ENCODE results near the gene NBPF3. TPM values are rescaled to one million over a fixed set of nuclear protein-coding genes. Genes with fewer than 3 reads are reported as not detected.
"Not testable (repeated sequence)": the region's sequence is repeated elsewhere in the genome, so short reads cannot be mapped to it uniquely, and the experiment has no call there.

Gene NBPF3
- total RNA-seq, 1 donor from 2014 or later = 13.7 TPM

DNA sequence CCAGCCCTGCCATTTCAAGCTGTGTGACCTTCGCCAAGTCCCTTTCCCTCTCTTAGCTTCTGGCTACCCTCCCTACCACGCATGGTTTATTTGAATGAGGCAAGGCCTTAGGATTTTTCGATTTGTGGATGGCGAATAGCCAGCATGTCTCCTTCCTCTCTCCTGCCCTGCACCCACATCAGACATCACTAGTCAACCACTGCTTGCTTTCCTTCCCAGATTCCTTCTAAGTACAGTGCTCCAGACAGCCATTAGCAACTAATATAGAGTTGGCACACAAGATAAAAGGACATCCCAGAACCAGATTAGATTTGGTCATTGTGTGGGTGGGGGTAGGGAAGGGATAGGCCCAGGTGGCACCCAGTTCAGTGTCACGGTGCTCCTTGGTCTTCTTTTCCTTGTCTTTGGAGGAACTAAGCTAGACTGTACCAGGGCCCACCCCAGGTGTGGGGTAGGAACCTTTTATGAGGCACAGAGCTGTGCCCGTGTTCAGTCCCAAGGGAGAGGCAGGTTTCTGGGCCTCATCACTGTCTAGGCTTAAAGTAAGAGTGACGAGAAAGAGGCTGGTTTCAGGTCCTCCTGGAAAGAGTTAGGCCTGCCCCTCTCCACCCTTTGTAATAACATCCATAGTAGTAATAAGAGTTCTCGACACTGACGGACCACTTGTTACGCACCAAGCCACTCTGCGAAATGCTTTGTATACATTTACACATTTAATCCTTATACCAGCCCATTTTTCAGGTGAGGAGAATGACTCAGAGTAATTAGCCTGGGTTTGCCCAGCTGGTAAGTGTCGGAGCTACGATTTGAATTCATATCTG, 77.9 kb downstream of the NBPF3 start:
- Mint-ChIP-seq H3K27me3 (peaks cover 3% of the 10 kb centered on the region), H3K9me3 (no peaks in the 10 kb centered on the region), H3K36me3 (no peaks in the 10 kb centered on the region), H3K27ac (no peak overlapping the region), H3K4me1 (ENCODE audit: unreplicated experiment) (peaks cover 14% of the 10 kb centered on the region), H3K4me3 (no peak overlapping the region)
- no peak for DNase-seq (ENCODE audit: extremely low spot score, unreplicated experiment)
- TF ChIP-seq, protein P1, sequence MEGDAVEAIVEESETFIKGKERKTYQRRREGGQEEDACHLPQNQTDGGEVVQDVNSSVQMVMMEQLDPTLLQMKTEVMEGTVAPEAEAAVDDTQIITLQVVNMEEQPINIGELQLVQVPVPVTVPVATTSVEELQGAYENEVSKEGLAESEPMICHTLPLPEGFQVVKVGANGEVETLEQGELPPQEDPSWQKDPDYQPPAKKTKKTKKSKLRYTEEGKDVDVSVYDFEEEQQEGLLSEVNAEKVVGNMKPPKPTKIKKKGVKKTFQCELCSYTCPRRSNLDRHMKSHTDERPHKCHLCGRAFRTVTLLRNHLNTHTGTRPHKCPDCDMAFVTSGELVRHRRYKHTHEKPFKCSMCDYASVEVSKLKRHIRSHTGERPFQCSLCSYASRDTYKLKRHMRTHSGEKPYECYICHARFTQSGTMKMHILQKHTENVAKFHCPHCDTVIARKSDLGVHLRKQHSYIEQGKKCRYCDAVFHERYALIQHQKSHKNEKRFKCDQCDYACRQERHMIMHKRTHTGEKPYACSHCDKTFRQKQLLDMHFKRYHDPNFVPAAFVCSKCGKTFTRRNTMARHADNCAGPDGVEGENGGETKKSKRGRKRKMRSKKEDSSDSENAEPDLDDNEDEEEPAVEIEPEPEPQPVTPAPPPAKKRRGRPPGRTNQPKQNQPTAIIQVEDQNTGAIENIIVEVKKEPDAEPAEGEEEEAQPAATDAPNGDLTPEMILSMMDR (conservative IDR thresholded peaks at IDR 0.05) = no peak

DNA sequence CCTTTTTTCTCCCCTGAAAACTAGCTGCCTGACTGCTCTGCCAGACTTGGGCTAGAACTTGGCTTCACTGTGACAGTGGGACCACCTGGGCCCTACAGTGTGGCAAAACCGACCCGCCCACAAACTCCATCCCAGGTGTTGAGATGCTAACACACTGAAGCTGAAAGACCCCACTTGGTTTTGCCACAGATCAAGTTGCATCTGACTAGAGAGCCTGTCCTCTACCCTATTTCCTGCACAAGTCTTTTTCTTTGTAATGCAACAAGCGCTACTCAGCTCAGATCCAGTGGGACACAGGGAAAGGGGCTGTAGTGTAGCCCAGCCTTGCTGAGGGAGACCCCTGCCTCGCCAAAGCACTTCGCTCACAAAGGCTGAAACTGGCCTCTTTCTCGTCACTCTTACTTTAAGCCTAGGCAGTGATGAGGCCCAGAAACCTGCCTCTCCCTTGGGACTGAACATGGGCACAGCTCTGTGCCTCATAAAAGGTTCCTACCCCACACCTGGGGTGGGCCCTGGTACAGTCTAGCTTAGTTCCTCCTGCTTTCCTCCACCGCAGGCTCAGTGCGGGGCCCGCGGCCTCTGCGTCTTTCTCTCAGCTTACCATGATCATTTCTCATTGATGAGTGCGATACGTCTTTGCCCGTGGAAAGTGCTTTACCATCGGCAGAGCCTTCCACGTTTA, 79.0 kb downstream of the NBPF3 start:
- TF ChIP-seq, protein P1 (conservative IDR thresholded peaks at IDR 0.05) = no peak
- H3K4me1 Mint-ChIP-seq (ENCODE audit: unreplicated experiment) = peaks cover 14% of the 10 kb centered on the region
- no peak overlapping the region for H3K4me3 Mint-ChIP-seq
- no peaks in the 10 kb centered on the region for H3K9me3 Mint-ChIP-seq
- H3K27ac Mint-ChIP-seq = peak overlapping the region; percentile 39
- DNase-seq (ENCODE audit: extremely low spot score, unreplicated experiment) = no peak
- H3K36me3 Mint-ChIP-seq = no peaks in the 10 kb centered on the region
- H3K27me3 Mint-ChIP-seq = peaks cover 3% of the 10 kb centered on the region

DNA sequence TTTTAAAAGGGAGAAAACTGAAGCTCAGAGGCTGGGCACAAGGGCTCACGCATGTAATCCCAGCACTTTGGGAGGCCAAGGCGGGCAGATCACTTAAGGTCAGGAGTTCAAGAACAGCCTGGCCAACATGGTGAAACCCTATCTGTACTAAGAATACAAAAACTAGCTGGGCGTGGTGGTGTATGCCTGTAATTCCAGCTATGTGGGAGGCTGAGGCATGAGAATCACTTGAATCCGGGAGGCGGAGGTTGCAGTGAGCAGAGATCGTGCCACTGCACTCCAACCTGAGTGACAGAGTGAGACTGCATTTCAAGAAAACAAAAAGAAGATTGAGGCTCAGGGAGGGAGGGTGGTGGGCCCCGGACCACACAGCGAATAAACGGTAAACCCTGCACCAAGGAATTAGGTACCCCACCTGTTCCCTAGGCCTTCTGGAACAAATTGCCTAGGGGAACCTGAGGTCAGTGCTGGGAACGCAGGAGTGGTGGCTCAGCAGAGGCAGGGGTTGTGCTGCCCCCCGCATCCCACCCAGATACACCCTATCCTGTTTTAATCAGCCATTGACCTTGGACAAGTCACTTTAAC, 79.6 kb downstream of the NBPF3 start:
- H3K27ac Mint-ChIP-seq; H3K9me3 Mint-ChIP-seq; H3K27me3 Mint-ChIP-seq; H3K4me3 Mint-ChIP-seq; DNase-seq (ENCODE audit: extremely low spot score, unreplicated experiment); H3K36me3 Mint-ChIP-seq: not testable (repeated sequence)
- peaks cover 17% of the 10 kb centered on the region for H3K4me1 Mint-ChIP-seq (ENCODE audit: unreplicated experiment)

DNA sequence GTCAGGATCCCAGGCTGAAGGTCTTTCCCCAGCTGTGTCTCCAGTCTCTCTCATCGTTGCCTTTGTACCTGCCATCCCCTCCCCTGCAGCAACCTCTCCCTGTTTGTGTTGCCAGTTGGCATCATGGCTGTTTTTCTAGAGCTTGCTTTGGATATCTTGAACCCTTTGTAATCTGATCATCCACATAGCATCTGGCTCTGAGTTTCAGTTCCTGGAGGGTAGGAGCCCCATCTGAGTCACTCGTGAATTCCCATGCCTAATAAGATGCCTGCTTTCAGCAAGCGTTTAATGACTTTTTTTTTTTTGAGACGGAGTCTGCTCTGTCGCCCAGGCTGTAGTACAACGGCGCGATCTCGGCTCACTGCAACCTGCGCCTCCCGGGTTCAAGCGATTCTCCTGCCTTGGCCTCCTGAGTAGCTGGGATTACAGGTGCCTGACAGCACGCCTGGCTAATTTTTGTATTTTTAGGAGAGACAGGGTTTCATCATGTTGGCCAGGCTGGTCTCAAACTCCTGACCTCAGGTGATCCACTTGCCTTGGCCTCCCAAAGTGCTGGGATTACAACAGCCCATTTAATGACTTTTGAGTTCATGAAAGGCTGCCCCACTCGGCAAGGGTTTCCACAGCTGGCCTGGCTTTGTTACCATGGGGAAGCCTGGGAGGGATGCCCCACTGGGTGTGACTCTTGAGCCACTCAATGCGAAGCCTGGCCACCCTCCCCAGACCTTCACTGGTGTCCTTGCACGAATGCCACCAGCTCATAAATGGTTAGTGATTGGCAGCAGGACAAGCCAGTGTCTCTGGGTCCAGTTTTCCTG, 81.2 kb downstream of the NBPF3 start:
- TF ChIP-seq, protein P1 (conservative IDR thresholded peaks at IDR 0.05) = no peak
- no peaks in the 10 kb centered on the region for H3K9me3 Mint-ChIP-seq
- H3K27ac Mint-ChIP-seq = no peak overlapping the region

DNA sequence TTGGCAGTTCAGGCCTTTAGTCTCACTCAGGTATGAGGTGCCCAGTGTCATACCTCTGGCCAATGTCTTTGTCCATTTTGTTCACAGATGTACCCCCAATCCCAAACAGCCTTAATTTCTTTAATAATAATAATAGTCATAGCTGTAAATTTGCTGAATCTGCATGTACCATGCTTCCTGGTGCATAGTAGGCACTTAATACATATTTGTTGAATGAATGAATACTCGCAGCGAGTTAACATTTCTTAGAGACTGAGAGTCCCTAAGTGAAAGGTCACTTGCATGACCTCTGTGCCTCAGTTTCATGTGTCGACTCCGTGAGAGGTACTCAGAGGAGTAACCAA, 81.8 kb downstream of the NBPF3 start:
- Mint-ChIP-seq H3K36me3 (no peaks in the 10 kb centered on the region), H3K27me3 (no peaks in the 10 kb centered on the region), H3K27ac (no peak overlapping the region), H3K4me3 (no peak overlapping the region), H3K9me3 (no peaks in the 10 kb centered on the region), H3K4me1 (ENCODE audit: unreplicated experiment) (peaks cover 22% of the 10 kb centered on the region)
- TF ChIP-seq, protein P1 (conservative IDR thresholded peaks at IDR 0.05) = no peak
- DNase-seq (ENCODE audit: extremely low spot score, unreplicated experiment) = no peak

More for the DNA sequence above, 81.2 kb downstream of the NBPF3 start:
- Mint-ChIP-seq H3K4me1 (ENCODE audit: unreplicated experiment) (peaks cover 21% of the 10 kb centered on the region), H3K4me3 (no peak overlapping the region), H3K27me3 (peaks cover 2% of the 10 kb centered on the region), H3K36me3 (no peaks in the 10 kb centered on the region)
- DNase-seq (ENCODE audit: extremely low spot score, unreplicated experiment) = no peak
